Pancreas (tissue), 10 donors: ENCODE data around the gene VMO1. TPM values are rescaled to one million over a fixed set of nuclear protein-coding genes. Genes with fewer than 3 reads are reported as not detected.
"Not testable (repeated sequence)": the region's sequence is repeated elsewhere in the genome, so short reads cannot be mapped to it uniquely, and the experiment has no call there.

Source experiments
- ATAC-seq, 4 donors: fragments of 200-7000 bp; cut with Tn5 transposase; one replicate each; pipeline versions ENCODE4 v1.8.0 to v1.9.1; 2020; ENCODE audit warnings: mild to moderate bottlenecking in 4 of 4, moderate library complexity in 4 of 4
- DNase-seq, 6 donors: peaks; one replicate each; pipeline ENCODE4 v3.0.0-alpha.2; 2020
- FAIRE-seq: peaks from 2 replicates; lab custom pipeline; 2012; peaks lifted over from hg19 to GRCh38; lab: Jason Lieb, UNC
- H3K27ac ChIP-seq, 4 donors: fragments of 200-600 bp; sonication (generic); 1 replicate in 3 of 4; 2 replicates in 1 of 4; pipeline versions ENCODE4 v1.5.0 to v1.8.0; 2020
- H3K27me3 ChIP-seq, 4 donors: fragments of 200-600 bp; one replicate each; pipeline ENCODE4 v1.8.0; 2021
- H3K36me3 ChIP-seq, 3 donors: fragments of 200-600 bp; sonication (generic) in 1 of 3; one replicate each; pipeline versions ENCODE4 v1.5.0 to v1.8.0; 2020 to 2021
- H3K4me1 ChIP-seq, 3 donors: fragments of 200-600 bp; one replicate each; pipeline ENCODE4 v1.8.0; 2021
- H3K4me3 ChIP-seq, 4 donors: fragments of 200-600 bp; sonication (generic) in 2 of 4; one replicate each; pipeline versions ENCODE4 v1.5.0 to v1.8.0; 2020 to 2021
- H3K9me3 ChIP-seq, 4 donors: fragments of 200-600 bp; one replicate each; pipeline ENCODE4 v1.8.0; 2021
- WGBS, 2 donors: extraction: QIAGEN DNeasy Blood & Tissue Kit; methylation state at CpG; one replicate each; pipeline ENCODE4 v1.1.7; 2013; 5-methylcytosine and 5-hydroxymethylcytosine counted together
- intact Hi-C, 3 donors: fragments of 100-400 bp; cut with DNase I; formaldehyde crosslinking; loops; one replicate each; pipeline versions ENCODE4 v1.11.1 to v1.14.2; 2022
- polyA plus RNA-seq, 2 donors: library from polyadenylated mRNA; stranded (reverse); fragments of 200-250 nt; gene quantifications; one replicate each; pipeline ENCODE4 v1.2.3, GENCODE V29; 2013
- total RNA-seq, 6 donors: library from RNA; stranded (reverse); fragmentation: NEBNext Ultra II Directional in 4 of 6; extraction: Animal tissue kit (Norgen Biotek cat#: 25700) in 4 of 6; gene quantifications; one replicate each; pipeline versions ENCODE4 v1.2.1 to v1.2.4, GENCODE V29; 2021 to 2023
- TF ChIP-seq, protein P1 (sequence below), 4 donors: fragments of 200-600 bp; sonication (generic) in 3 of 4; IDR thresholded peaks; one replicate each; pipeline versions ENCODE4 v1.5.0 to v1.8.0; 2021; ENCODE audit warnings: antibody characterized with exemption in 4 of 4
- donor health status: healthy with polysubstance abuse.
- donor health status: DM: no; HTN: no; CAD: no; lungs with moderate emphysema.
- donor health status: DM: no; HTN: no; CAD: no.
- donor health status: control.
- donor health status: control.
- donor health status: Bipolar disorder and iron deficiency.
- donor health status: DM: yes; HTN: yes; CAD: no.
- donor health status: DM: no; HTN: no; CAD: no.
- donor health status: DM: no; HTN: no; CAD: no.
- donor health status: DM: yes; HTN: yes; CAD: no.

The VMO1 gene, protein sequence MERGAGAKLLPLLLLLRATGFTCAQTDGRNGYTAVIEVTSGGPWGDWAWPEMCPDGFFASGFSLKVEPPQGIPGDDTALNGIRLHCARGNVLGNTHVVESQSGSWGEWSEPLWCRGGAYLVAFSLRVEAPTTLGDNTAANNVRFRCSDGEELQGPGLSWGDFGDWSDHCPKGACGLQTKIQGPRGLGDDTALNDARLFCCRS
- 1 to 10 TPM in 3 of 6 donors, under 1 TPM in 2, not detected in 1; 0.28 to 2.2 (median 1.2) TPM for total RNA-seq
- 1 to 10 TPM in 1 of 2 donors, under 1 TPM in 1; 0.87 to 1.6 TPM for polyA plus RNA-seq

DNA sequence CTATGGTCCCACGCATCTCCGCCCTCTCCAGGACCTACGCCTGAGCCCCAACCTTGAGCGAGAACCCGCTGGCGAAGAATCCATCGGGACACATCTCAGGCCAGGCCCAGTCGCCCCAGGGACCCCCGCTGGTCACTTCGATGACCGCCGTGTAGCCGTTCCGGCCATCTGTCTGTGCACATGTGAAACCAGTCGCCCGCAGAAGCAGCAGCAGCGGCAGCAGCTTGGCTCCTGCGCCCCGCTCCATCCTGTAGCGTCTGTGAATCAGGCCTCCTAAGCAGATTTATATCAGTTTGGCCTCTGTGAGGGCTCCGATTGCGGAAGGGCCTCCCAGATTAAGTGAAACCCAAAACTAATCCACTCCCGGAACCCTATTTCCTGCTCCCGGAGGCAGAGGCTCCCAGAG, at the start of gene VMO1:
Gene VMO1, minus strand, starts transcription at position 259 of the 406 bp plus-strand sequence. Its CDS starts 12 bp downstream, at position 247.
- no peaks in the 10 kb centered on the region for H3K9me3 ChIP-seq
- DNase-seq (peak in 2 of 6 donors; percentile 59 to 72), ATAC-seq (no peak), FAIRE-seq (no peak)
- peaks cover 0 to 16% (median 0%) of the 10 kb centered on the region in 4 donors for H3K27me3 ChIP-seq
- 9 to 12% methylated on average over 24 of the region's 24 CpGs for WGBS, 2 donors
- TF ChIP-seq, protein P1, sequence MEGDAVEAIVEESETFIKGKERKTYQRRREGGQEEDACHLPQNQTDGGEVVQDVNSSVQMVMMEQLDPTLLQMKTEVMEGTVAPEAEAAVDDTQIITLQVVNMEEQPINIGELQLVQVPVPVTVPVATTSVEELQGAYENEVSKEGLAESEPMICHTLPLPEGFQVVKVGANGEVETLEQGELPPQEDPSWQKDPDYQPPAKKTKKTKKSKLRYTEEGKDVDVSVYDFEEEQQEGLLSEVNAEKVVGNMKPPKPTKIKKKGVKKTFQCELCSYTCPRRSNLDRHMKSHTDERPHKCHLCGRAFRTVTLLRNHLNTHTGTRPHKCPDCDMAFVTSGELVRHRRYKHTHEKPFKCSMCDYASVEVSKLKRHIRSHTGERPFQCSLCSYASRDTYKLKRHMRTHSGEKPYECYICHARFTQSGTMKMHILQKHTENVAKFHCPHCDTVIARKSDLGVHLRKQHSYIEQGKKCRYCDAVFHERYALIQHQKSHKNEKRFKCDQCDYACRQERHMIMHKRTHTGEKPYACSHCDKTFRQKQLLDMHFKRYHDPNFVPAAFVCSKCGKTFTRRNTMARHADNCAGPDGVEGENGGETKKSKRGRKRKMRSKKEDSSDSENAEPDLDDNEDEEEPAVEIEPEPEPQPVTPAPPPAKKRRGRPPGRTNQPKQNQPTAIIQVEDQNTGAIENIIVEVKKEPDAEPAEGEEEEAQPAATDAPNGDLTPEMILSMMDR (IDR thresholded peaks at IDR 0.05) = no peak
- peaks cover 0 to 20% (median 4%) of the 10 kb centered on the region in 3 donors for H3K4me1 ChIP-seq
- peak within 1 kb of the TSS in 1 of 4 donors; percentile 22 for H3K4me3 ChIP-seq
- no peak within 1 kb of the TSS for H3K27ac ChIP-seq
- H3K36me3 ChIP-seq = no peaks in the 10 kb centered on the region
- intact Hi-C loops = loop anchor here in 2 of 3 donors (5.0 to 10.0 kb wide), 3 partner anchors 51 to 101 kb away; partner anchors contain the start of genes CXCL16 (in 1 of the 2), MED11 (in 1 of the 2) and ZMYND15 (in 1 of the 2)

DNA sequence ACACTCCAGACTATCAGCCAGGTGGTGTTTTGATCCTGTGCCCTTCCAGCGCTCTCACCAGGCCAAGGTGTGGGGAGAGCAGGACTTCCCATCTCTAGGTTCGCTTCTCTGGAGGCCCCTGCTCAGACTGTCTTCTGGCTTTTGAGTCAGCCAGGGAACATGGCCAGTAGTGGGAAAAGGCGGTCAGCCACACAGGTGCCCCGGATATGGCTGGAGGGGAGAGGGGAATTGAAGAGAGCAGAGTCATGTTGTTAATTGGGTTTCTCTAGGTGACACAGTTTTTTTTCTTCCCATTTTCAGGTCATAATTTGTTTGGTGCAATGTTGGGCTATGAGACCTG, 48.5 kb upstream of the VMO1 start:
- Histone ChIP-seq H3K4me1 (peaks cover 11 to 29% (median 25%) of the 10 kb centered on the region in 3 donors), H3K36me3 (no peaks in the 10 kb centered on the region), H3K27me3 (no peaks in the 10 kb centered on the region), H3K27ac (peak overlapping the region; percentile 77 to 94 (median 90)), H3K4me3 (peak overlapping the region; percentile 5 to 98 (median 80)), H3K9me3 (no peaks in the 10 kb centered on the region)
- intact Hi-C loops = no loop called here
- ATAC-seq (peak; percentile 22 to 47 (median 32)), FAIRE-seq (no peak), DNase-seq (peak in 4 of 6 donors; percentile 38 to 58 (median 57))
- TF ChIP-seq, protein P1 (IDR thresholded peaks at IDR 0.05) = no peak
- 17 to 19% methylated on average over 4 of the region's 4 CpGs for WGBS, 2 donors

DNA sequence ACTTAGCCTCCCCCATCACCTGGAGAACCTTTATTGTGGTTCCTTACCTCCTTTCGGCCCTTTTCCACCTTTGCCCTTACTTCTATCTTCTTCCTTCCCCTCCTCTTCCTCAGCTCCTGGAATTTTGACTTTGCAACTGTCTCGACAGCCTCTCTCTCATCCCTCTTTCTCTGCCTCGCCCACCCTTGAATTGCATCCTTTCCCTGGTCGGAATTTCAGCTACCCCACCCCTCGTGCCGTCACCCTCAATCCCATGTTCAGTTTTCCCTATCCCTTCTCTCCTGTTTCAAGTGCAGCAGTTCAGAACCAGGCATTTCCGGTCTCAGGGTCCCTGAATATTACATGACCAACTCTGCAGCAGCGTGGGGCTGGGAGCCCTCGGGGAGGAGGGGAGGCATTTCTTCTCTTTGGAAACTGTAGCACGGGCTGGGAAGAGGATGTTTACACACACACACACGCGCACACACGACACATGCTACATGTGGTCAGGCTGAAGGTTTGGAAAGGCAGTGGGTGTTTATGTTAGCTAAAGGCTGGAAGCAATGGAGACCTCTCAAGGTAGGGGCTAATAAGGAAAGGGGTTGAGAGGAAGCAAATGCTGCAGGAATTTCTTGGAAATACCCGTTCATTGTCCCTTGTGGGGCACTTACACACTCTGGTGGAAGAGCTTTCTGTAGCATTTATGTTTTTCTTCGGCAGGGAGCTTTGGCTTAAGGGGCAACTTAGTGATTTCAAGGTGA, 47.9 kb upstream of the VMO1 start:
- TF ChIP-seq, protein P1 (IDR thresholded peaks at IDR 0.05) = no peak
- H3K36me3 ChIP-seq = no peaks in the 10 kb centered on the region
- peak overlapping the region; percentile 77 to 94 (median 90) for H3K27ac ChIP-seq
- H3K4me3 ChIP-seq = peak overlapping the region; percentile 72 to 98 (median 84)
- H3K9me3 ChIP-seq = no peaks in the 10 kb centered on the region
- no peak for FAIRE-seq
- DNase-seq = peak in 3 of 6 donors; percentile 21 to 35 (median 32)
- 1 to 2% methylated on average over 15 of the region's 15 CpGs for WGBS, 2 donors
- H3K27me3 ChIP-seq = no peaks in the 10 kb centered on the region
- H3K4me1 ChIP-seq = peaks cover 11 to 29% (median 25%) of the 10 kb centered on the region in 3 donors
- intact Hi-C loops = no loop called here
- peak; percentile 2 to 36 (median 14) for ATAC-seq

DNA sequence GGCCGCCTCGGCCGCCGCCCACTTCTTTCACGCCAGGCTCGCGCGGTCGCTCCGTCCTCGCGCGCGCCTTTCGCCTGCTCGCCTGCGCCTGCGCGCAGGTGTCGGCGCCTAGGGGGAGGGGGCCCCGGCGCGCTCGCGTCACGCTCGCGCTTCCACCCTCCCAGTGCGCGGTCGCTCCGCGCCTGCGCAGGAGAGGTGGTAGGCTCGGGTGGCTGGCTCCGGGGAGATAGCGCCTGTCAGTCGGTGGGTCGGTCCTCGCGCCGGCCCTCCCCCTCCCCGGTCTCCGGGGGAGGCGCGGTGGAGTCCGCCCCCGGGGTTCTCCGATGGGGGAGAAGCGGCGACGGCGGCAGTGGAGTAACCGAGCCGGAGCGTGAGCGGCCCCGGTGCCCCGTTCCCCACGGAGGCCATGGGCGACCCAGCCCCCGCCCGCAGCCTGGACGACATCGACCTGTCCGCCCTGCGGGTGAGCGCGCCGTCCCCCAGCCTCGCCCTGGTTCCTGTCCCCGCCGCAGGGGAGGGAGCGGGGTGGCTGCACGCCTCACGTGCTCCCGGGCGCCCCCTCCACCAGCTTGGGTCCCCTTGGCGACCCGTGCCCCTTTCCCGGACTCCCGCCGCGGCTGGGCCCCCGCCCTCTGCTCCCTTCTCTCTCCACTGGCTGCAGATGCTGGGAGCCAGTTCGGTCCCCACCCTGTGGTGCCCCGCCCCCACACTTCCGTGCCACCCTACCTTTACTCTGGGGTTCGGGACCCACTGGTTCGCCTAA, 47.2 kb upstream of the VMO1 start, which contains the start of gene MINK1:
Gene MINK1, plus strand, starts transcription at position 163 of the 763 bp plus-strand sequence. Its CDS starts 244 bp downstream, at position 407.
- Histone ChIP-seq H3K27me3 (no peaks in the 10 kb centered on the region), H3K36me3 (no peaks in the 10 kb centered on the region), H3K4me1 (peaks cover 11 to 27% (median 25%) of the 10 kb centered on the region in 3 donors), H3K27ac (peak within 1 kb of the TSS; percentile 77 to 94 (median 90)), H3K4me3 (peak within 1 kb of the TSS; percentile 72 to 98 (median 84)), H3K9me3 (no peaks in the 10 kb centered on the region)
- 0 to 1% methylated on average over 40 to 91 of the region's 91 CpGs for WGBS, 2 donors
- intact Hi-C loops = no loop called here
- TF ChIP-seq, protein P1 (IDR thresholded peaks at IDR 0.05) = no peak
- FAIRE-seq (no peak), ATAC-seq (peak; percentile 88 to 97 (median 96)), DNase-seq (peak; percentile 86 to 97 (median 93))

- ATAC-seq = peak in 2 of 4 donors; percentile 3 to 18
- intact Hi-C loops, H3K27me3 ChIP-seq, FAIRE-seq, H3K9me3 ChIP-seq, H3K36me3 ChIP-seq, DNase-seq: not testable (repeated sequence)
- 0% methylated on average over 10 of the region's 17 CpGs; no CpG with 5 or more reads in 1 of the 2 donors for WGBS, 2 donors
- H3K4me1 ChIP-seq = peaks cover 6 to 22% (median 22%) of the 10 kb centered on the region in 3 donors
- H3K4me3 ChIP-seq = peak overlapping the region; percentile 72 to 98 (median 84)
- H3K27ac ChIP-seq = peak overlapping the region; percentile 77 to 94 (median 90)
Measured at GRCh38 chr17:4832829-4833177, 46.6 kb upstream of the VMO1 start.
